Heart left ventricle (tissue), 13 donors: ENCODE measurements around the gene HEPACAM.

ENCODE experiments used
- POLR2A ChIP-seq, 2 donors: fragments of 450-650 bp; IDR thresholded peaks; one replicate each; pipeline ENCODE4 v1.6.1; 2017; ENCODE audit warnings: antibody characterized with exemption in 2 of 2, mild to moderate bottlenecking in 2 of 2, moderate library complexity in 2 of 2
- TF ChIP-seq, protein P1 (sequence below), 12 donors: fragments of 200-600 bp; sonication (generic) in 4 of 12; IDR thresholded peaks; one replicate each; pipeline versions ENCODE4 v1.5.0 to v1.8.0; 2018 to 2022; ENCODE audit warnings: antibody characterized with exemption in 12 of 12, mild to moderate bottlenecking in 5 of 12
- donor health status: ischemic (EF 13 %, LVEDD 7.1; RV severe dilation, severe dysfunction).
- donor health status: DM: no; HTN: yes; CAD: no.
- donor health status: DM: no; HTN: no; CAD: no.
- donor health status: ischemic (EF 25% LVEDD 6.9; RV normal size, moderate dysfunction).
- donor health status: ischemic (EF 25% LVEDD 5.7; RV mildly dilated, moderate dysfunction).
- donor health status: ischemic (EF 35%, LVEDD 5.7; RV mildly dilated, moderate dysfunction).
- donor health status: nonischemic (EF 11% LVEDD 7.7; RV severe dilation, severe dysfunction).
- donor health status: DM: yes; HTN: yes; CAD: no.
- donor health status: PGD.
- donor health status: ischemic (EF 29% LVEDD 5.4; RV normal size, mild dysfunction).
- donor health status: nonischemic (EF 23%, LVEDD 6.1; RV moderate dilation, normal function).

DNA sequence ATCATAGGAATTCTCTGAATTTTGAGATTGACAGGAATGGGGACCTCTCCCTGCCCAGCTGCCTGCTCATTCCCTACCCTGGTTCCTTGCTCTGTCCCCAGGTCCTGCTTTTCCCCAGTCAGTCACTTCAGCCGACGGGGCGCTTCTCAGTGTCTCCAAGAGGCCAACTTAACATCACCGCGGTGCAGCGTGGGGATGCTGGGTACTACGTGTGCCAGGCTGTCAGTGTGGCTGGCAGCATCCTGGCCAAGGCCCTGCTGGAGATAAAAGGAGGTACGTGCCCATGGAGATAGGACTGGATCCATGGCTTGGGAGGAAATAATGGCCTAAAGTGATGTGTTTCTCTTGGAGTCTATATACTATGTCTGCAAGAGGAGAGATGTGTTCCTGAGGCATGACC, 63.6 kb downstream of the HEPACAM start:
- TF ChIP-seq, protein P1, sequence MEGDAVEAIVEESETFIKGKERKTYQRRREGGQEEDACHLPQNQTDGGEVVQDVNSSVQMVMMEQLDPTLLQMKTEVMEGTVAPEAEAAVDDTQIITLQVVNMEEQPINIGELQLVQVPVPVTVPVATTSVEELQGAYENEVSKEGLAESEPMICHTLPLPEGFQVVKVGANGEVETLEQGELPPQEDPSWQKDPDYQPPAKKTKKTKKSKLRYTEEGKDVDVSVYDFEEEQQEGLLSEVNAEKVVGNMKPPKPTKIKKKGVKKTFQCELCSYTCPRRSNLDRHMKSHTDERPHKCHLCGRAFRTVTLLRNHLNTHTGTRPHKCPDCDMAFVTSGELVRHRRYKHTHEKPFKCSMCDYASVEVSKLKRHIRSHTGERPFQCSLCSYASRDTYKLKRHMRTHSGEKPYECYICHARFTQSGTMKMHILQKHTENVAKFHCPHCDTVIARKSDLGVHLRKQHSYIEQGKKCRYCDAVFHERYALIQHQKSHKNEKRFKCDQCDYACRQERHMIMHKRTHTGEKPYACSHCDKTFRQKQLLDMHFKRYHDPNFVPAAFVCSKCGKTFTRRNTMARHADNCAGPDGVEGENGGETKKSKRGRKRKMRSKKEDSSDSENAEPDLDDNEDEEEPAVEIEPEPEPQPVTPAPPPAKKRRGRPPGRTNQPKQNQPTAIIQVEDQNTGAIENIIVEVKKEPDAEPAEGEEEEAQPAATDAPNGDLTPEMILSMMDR (IDR thresholded peaks at IDR 0.05): no peak
- no peak for TF ChIP-seq POLR2A (IDR thresholded peaks at IDR 0.05)
